NCI-H82 (cell line): ENCODE results near the gene HS1BP3.

Source experiments
- DNase-seq: peaks from one replicate; lab custom pipeline; 2025; lab: John Stamatoyannopoulos, UW

HS1BP3 gene

DNA sequence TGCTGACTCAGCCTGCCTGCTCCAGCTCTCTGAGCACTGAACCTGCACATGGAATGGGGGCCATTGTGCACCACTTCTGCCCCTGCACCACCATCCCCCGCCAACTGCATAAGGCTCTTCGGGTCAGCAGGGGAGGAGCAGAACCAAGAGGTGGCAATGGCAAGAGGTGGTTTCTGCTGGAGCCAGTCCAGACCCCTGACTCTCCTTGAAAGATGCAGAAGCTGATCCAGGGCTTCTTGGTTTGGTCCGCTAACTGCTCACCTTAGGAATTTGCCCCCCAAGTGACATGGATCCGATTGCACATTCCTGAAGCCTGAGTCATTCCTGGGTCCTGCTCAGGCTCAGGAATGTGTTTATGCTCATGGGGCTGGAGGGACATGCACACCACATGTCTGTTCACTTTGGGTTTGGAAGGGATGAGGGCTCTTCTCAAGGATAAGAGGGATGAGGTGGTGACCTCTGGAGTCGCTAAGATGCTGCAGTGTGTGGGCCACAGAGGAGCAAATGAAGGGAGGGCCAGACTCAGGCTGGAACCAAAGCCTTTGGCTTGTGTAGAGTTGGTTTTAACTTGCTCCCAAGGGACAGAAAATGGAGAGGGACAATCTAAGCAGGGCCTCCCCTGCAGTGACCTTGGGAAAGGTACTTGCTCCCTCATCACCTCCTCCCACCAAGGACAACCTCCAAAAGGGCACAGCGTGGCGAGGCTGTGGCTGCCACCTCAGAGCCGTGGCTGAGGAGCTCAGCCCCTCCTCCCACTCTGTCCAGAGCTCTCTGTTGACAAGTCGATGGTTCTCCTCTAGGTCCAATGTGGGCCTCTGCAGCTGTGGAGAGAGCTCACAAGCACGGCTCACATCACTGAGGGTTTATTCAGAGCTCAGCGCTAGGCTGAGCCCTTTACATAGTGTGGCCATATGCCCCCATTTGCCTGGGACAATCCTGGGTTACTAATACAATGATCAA is 66.2 kb downstream of the HS1BP3 start:
- no peak for DNase-seq

DNA sequence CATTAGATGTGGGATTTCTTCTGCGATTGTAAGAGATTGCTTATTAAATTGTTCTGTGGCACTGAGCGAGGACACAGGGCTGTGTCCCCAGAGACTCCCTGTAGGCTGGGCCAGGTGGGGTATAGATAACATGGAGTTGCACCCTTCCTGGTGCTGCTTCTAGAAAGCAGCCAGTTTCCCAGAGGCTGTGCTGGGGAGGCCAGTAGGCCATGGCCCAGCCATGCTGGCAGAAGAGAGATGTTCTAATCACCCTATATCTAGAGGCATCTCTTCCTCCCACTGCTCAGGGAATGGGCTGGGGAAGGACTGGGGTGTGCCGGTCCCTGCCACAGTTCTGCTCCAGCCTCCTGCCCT is 66.9 kb downstream of the HS1BP3 start:
- DNase-seq, result no peak

DNA sequence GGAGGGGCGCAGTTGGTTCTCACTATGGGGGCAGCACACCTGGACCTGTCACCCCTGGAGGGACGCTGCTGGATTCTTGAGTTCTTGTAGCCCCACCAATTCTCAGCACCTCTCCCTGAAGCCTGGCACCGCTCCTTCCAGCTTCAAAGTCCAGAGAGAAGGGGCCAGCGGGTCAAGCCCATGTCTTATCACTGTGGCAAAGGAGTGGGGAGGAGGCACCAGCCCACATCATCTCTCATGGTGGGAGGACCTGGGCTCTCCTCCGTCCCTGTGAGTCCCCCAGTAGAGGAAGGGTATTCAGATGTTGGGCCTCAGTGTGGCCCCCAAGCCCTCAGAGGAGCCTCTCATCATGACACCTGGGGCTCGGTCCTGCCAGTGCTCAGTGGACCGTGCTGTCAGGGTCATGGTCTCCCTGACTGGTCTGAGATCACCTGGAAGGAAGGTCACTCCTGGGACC is 67.4 kb downstream of the HS1BP3 start:
- no peak for DNase-seq

DNA sequence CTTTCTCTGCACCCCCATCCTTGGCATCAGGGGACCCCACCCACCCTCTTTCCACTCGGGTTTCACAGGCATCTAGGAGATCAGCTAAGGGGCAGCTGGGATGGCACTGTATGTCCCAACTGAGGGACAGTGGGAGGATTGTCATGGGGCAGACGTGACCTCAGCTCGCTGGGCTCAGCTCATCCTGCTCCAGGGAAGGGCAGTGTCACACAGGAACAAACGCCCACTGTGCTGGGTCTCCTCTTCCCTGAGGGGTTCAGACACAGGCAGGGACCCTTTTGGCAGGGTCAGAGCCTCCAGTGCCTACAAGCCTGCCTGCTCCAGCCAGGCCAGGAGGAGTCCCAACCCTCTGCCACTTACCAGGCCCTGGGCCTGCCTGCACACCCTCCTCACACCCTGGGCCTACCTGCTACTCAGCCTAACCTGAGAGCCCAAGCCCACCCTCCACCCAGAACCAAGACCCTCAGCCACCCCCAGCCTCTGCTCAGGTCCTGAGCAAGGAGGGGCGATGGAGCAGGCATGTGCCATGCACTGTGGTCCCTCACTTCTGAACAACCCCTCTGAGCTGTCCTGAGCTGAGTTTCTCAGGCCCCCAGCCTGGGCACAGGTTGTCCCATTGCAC is 68.2 kb downstream of the HS1BP3 start:
- DNase-seq, result no peak

DNA sequence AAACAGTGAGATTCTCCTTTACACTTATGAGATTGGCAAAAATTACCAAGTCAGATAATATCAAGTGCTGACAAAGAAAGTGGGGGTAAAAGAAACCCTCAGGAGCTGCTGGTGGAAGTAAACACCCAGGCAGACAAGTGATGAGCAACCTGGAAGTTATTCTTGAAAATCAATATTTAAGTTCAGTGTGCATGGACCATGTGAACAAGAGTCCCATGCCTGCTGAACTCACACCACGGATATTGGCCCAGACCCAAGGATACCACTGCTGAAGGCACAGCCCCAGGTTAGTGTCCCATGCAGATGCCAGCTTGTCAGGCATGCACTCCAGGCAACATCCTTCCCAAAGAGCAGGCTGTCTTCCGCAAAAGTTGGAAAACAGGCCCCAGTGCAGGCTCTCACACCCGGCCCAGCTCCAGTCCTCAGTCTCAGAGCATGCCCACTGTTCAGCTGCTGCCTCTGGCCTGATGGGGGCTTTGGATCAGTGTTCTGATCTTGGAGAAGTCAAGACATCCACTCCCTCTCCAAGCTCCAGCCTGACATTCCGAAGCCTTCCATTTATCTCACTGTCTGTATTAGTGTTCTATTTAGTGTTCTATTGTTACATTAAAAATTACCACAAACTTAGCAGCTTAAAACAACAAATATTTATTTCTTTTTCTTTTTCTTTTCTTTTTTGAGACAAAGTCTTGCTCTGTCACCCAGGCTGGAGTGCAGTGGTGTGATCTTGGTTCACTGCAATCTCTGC is 70.0 kb downstream of the HS1BP3 start:
- no peak for DNase-seq

DNA sequence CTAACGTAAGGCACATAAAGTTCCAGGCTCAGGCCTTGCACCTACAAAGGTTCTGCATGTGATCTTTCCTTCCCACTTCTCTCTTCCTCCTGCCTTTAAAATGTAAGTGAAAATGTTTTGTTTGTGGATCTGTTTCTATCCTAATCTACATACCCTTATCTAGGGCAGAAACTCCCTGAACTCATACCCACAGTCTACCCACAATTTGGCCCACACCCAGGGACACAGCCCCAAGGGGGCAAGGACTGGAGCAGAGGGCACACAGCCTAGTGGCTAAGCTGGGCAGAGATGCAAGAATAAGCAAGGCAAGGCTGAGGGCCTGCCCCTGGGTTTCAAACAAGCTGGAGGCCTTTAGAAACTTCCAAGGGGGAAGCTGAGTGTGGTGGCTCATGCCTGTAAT is 71.0 kb downstream of the HS1BP3 start:
- no peak for DNase-seq

DNA sequence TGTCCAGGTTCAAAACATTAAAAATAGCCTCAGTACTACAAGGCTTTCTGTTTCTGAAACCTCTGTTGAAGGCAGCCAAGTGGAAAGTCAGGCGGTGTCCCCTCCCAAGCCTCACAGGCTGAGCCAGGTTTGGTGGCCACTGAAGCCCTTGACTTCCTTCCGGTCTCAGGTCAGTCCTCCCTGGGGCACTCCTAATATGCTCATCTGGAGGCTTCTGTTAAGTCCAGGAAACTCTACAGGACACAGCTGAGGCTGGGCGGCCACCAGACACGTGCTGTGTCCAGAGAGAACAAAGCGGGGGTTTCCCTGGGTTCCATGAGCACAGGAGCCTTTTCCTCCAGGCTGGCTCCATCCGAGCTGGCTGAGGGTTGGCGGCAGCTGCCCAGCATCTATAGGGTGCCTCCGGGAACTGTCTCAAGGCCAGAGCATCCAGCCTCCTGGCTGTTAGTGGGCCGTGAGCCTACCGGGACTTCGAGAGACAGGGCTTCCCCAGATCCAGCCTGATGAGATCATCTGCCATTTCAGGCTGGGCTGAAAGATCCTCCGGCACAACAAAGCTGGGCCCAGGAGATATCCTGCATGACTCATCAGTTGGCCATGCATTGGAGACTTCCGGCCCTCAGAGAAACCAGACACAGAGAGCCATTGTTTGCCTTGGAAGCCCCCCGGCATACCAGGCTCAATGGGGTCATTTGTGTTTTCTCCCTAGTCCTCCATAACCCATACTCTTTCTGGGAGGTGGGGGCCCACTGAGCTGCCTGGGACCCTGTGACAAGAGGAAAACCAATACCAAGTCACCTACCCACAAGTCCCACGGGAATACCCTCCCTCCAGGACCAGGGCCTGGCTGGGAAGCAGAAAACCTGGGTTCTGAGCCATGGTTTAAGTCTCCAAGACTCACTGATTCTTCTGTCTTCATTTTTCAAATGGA is 71.7 kb downstream of the HS1BP3 start:
- no peak for DNase-seq

DNA sequence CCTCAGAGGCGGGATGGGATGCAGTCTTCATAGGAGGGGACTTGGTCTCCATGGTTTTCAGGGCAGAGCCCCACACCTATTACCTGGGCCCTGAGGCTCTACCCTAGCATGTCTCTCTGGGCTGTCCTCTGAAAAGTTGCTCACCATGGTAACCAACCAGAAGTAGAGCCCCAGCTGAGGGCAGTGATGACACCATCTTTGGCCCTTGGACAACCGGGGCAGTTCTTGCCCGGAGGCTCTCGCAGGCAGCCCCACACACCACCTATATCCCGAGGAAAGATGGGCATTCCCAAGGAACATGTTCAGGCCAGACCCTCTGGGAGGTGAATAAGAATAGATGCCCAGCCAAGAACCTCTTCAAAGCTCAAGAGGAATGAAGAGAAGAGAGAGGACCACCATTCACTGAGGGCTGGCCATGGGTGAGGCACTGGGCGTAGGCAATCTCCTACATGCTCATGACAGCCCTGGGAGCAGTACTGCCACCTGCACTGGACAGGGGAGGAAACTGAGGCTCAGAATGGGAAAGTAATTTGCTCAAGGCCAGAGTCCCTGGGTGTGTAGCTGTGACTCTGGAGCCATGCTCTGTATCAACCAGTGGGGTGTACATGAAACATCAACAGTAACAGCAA is 72.5 kb downstream of the HS1BP3 start:
- no peak for DNase-seq

DNA sequence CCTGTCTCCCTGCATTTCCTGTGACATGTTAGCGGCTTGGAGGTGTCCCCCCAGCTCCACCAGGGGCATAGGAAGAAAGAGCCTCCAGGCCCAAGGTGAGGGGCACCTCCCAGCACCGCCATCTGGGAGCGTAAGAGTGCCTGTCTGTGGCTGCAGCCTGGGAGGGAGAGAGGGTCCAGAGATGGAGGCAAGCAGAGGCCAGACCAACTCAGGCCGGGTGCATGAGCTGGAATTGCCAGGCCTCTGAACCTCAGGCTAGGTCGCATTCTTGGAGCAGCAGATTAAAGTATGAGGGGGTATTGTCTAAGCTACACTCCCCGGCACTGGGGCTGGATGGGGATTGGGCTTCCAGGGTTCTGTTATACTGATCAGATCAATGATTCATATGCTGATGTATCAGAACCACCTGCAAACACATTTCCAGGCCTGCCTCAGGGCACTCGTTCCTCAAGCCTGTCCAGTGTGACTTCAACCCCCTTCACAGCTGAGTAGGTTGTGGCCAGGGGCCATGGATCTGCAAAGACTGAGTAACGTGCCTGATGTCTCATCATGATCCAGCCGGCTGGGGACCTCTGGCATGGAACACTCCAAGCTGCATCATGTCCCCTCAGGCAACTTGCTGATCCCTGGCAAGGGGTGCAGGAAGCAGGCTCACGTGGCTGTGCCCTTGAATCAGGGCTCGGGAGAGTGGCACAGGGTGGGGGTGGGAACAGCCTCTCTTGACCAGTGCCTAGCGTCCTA is 73.2 kb downstream of the HS1BP3 start:
- no peak for DNase-seq

DNA sequence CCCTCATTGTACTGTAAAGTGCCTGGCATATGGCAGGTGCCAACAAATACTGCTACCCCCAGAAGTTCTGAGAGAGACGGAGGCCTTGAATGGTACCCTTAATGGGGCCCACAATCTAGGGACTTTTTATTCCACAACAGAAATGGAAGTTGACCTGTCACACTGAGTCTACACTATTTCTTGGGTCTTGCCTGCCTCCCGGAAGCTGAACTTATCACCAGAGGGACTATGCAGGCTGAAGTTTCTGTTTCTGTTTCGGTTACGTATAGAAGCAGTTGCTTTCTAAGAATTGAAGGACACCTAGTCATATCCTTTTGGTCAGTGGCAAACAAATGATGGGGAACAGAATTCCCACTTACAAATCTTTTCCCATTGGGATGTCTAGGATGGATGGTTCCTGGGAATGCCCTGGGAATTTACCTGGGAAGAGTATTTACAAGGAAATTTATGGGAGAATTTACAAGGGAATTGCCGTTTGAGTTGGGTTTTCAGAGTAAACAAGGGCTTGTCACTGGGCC is 74.2 kb downstream of the HS1BP3 start:
- no peak for DNase-seq

DNA sequence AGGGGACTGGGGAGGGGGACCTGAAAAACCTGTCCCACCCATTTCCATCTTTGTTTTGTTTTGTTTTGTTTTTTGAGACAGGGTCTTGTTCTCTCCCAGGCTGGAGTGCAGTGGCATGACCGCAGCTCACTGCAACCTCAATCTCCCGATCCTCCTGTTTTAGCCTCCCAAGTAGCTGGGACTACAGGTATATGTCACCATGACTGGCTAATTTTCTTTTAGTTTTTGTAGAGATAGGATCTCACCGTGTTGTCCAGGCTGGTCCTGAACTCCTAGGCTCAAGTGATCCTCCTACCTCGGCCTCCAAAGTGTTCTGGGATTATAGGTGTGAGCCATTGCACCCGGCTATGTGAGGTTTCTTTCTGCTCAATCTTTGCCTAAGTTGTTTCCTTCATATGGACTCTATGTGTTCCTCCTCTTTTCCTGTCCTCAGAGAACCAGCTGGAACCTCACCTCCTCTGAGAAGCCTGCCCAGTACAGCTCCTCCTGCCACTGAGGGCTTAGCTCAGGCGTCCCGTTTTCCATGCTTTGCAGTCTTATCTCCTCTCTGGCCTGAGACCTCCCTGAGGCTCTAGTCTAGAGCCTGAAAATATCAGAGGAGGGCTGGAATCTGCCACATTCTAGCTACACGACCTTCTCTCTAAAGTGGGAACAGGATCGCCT is 74.8 kb downstream of the HS1BP3 start:
- DNase-seq, result no peak

DNA sequence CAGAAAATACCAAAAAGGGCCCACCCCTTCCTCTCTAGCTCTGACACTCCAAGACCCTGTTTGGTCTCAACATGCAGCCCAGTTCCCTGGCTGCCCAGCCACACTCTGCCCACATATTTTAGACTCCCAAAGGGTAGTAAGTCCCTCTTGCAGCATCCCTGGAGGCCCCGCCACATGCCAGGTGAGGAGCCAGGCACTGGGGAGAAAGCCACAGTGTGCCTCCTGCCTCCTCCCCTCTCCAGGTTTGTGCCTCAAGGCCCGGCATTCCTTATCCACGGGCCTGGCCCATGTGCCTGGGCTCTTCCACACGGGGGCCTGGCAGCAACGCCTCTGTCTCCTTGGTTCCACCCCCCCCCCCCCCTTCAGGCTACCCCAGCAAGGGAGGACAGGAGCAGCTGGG is 75.5 kb downstream of the HS1BP3 start:
- no peak for DNase-seq

DNA sequence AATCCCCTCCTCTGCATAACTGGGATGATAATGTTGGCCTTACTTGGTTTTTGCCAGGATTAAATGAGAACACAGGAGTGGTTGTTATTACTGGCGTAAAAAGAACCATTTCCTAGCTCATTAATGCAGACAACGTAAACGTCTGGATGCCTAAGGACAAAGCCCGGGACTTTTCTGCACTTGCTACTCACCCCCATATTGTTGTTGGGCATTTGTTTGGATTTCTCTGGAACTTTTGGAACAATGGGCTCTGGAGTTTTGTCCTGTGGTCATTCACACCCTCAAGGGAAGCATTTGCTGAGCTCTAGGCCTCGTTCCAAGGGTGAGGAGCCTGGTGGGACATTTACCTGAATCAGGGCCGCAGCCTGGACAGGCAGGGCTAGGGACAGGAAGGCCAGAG is 76.0 kb downstream of the HS1BP3 start:
- DNase-seq, result no peak

DNA sequence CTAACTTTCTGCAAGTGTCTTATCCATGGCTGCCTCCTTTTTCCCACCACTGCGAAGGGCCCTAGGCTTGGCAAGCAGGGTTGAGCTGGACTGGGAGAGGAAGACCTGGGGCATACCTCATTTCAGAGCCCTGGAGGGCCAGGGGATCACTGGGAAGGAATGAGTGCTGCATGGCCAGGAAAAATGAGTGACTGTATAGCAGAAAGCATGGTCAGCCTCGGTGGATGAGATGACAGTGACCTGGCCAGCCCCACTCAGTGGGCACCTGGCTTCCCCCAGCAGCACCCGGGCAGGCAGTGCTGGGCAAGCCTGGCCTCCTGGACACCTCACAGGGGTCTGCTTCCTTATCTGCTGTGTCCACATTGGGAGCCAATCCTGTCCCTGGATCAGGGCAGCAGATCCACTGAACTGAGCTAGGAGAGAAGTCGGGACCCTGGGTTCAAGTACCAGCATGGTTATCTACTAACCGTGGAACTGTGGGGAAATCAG is 76.4 kb downstream of the HS1BP3 start:
- no peak for DNase-seq

DNA sequence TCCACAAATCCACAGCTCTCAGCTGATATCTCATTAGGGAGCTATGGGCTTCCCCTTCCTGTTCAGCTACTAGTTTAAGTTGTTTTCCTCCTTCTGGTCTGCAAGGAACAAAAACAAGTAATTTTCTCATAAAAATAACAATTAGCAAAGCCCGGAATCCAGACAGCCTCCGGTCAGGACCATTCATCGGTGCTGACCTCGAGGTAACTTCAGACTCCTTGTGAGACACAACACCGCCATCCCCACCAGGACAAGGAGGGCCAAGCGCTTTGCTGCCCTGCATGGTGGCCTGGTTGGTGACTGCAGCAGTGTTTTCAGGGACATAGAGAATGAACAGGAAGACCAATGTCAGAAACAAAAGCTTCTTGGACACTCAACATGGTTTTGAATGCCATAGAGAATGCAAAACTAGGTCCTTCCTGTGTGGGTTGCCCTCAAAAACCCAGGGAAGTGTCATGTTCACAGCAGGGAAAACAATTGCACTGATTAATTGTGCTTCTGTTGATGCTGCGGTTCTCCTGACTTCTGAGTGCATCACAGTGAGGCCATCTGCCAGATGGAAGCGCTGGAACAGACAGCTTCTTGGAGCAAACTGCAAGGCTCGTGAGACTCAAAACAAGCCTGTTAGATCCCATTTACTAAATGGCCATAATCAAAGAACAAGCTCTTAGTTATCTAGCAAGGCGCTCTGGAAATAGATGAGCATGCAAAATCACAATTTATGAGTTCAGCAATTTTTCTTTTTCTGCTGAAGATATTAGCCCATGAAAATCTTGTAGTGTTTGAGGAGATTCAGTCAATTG is 77.1 kb downstream of the HS1BP3 start:
- DNase-seq, result peak; percentile 30

DNA sequence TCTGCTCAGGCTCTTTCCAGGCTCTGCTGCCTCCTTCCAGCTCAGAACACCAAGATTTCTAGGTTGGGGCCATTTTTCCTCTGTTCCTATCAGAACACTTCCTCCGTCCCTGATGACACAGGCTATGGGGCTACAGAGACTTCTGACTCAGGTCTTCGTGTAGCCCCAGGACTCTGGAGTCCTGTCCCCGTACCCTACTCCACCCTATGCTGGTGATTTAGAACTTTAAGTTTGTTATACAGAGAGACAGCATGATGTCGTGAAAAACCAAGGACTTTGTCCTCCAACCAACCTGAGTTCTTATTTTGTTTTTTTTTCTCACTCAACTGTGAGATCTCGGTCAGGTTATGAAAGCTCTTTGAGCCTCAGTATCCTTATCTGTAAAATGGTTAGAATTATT is 78.7 kb downstream of the HS1BP3 start:
- no peak for DNase-seq

DNA sequence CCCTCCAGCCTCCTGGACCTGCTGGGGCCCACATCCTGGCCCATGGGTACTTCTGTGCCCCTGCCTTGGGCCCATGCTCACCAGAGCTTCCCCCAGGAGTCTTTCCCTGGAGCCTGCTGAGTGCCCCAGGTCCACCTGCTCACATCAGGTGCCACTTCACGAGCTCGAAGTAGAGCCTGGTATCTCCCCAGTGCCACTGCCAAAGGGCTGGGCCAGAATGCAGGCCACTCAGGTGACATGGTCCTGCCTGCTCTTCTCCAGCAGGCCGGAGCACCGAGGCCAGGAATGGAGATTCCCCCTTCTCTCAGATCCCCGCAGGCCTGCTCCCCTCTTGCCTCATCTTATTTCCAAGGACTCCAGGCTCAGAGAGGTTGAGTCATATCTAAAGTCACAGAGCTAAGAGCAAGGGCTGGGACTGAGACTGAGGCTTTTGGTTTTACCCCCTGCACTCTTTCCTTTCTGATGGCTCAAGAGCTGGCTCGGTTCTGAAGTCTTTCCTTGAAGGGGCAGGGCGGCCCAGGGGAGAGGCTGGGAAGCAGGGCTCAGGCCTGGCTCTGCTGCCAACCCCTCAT is 79.2 kb downstream of the HS1BP3 start:
- DNase-seq, result no peak

DNA sequence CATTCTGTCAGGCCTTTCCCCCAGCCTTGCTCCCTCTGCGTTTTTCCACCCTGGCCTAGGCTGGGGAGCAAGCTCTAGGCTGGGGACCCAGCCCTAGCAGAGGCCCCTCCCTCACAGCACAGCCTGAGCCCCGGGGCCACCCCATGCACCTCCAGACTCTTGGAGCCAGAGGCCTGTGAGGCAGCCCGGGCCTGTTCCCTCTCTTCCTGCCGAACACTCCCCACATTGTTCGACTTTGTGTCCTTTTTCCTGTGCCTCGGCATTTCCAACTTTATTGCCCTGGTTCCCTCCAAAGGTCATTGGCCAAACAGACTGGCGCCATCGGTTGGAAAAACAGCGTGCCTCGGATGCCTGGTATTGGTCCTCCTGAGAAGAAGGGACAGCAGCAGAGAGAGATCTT is 79.7 kb downstream of the HS1BP3 start:
- no peak for DNase-seq
